HepG2 (cell line): Measurements from ENCODE around the gene ARMH3. TPM values are rescaled to one million over a fixed set of nuclear protein-coding genes. Genes with fewer than 3 reads are reported as not detected.

Experiments
- ATAC-seq: fragments of 200-7000 bp; cut with Tn5 transposase; 3 replicates; pipeline ENCODE4 v1.9.1; 2020; ENCODE audit warnings: mild to moderate bottlenecking, moderate library complexity
- BruUV-seq: library from RNA; stranded (reverse); fragments of 400-500 nt; replicated peaks from 2 replicates; lab custom pipeline; 2021; lab: Mats Ljungman, UMichigan
- CTCF ChIA-PET: fragments of 300-600 bp; formaldehyde crosslinking; extraction: SDS; loops from one replicate; lab custom pipeline; 2021; ENCODE audit warnings: low total read pairs, inconsistent platforms, low intra/inter-chr PET ratio; lab: Yijun Ruan, JAX
- POLR2A ChIA-PET: fragments of 350-600 bp; sonication (Branson Sonifier 250); formaldehyde crosslinking; loops from one replicate; lab custom pipeline; 2020; ENCODE audit warnings: antibody characterized with exemption, inconsistent platforms; lab: Yijun Ruan, JAX
- DNase-seq: peaks from one replicate; pipeline ENCODE4 v3.0.0-alpha.2; 2015; ENCODE audit warnings: low spot score
- FAIRE-seq: peaks from 3 replicates; lab custom pipeline; 2011; peaks lifted over from hg19 to GRCh38; lab: Jason Lieb, UNC
- H2AFZ ChIP-seq: one replicate; pipeline ENCODE4 v1.6.1; 2011; ENCODE audit warnings: low read length, inconsistent platforms
- H3K27ac ChIP-seq: fragments of 300-600 bp; 3 replicates; pipeline ENCODE4 v1.8.0; 2011; ENCODE audit warnings: mixed run types, mild to moderate bottlenecking, mixed read lengths, low read length, inconsistent platforms; ENCODE audit not compliant: insufficient read depth; ENCODE audit errors: extremely low read length
- H3K27me3 ChIP-seq, 2 experiments: fragments of 200-600 bp in 1 of 2; 2 replicates in 1 of 2; 3 replicates in 1 of 2; pipeline versions ENCODE4 v1.6.0 to v1.8.0; 2011; ENCODE audit warnings: low read length in 2 of 2, mild to moderate bottlenecking in 2 of 2, moderate library complexity in 2 of 2, inconsistent platforms in 1 of 2; ENCODE audit not compliant: insufficient read depth in 2 of 2, control insufficient read depth in 1 of 2
- H3K36me3 ChIP-seq, 2 experiments: fragments of 200-600 bp in 1 of 2; replicated peaks in 1 of 2; 2 replicates in 1 of 2; 3 replicates in 1 of 2; pipeline versions ENCODE4 v1.5.1 to v1.8.0; 2011; ENCODE audit warnings: low read length in 2 of 2, inconsistent platforms in 1 of 2; ENCODE audit not compliant: insufficient read depth in 2 of 2, control insufficient read depth in 1 of 2
- H3K4me1 ChIP-seq: 2 replicates; pipeline ENCODE4 v1.5.1; 2012; ENCODE audit warnings: low read length, inconsistent platforms; ENCODE audit not compliant: insufficient read depth
- H3K4me2 ChIP-seq: 2 replicates; pipeline ENCODE4 v1.6.0; 2011; ENCODE audit warnings: low read depth, low read length, inconsistent platforms
- H3K4me3 ChIP-seq, 3 experiments: fragments of 200-600 bp in 1 of 3; sonication (generic), shearing (Covaris generic) in 1 of 3; replicated peaks in 1 of 3; 2 replicates each; pipeline ENCODE4 v1.5.1; 2011 to 2016; ENCODE audit warnings: low read length in 3 of 3, inconsistent platforms in 2 of 3, low read depth in 2 of 3, mild to moderate bottlenecking in 2 of 3, control low read depth in 1 of 3, mixed read lengths in 1 of 3; ENCODE audit not compliant: insufficient read depth in 1 of 3
- H3K79me2 ChIP-seq: one replicate; pipeline ENCODE4 v1.6.1; 2011; ENCODE audit warnings: low read length, inconsistent platforms; ENCODE audit not compliant: insufficient read depth
- H3K9ac ChIP-seq: 2 replicates; pipeline ENCODE4 v1.6.0; 2011; ENCODE audit warnings: mild to moderate bottlenecking, low read depth, low read length, inconsistent platforms; ENCODE audit not compliant: insufficient read depth
- H3K9me3 ChIP-seq: 2 replicates; pipeline ENCODE4 v1.5.1; 2012; ENCODE audit warnings: mild to moderate bottlenecking, low read length
- H4K20me1 ChIP-seq: 2 replicates; pipeline ENCODE4 v1.6.0; 2011; ENCODE audit warnings: inconsistent platforms, mild to moderate bottlenecking, low read length, moderate library complexity; ENCODE audit not compliant: insufficient read depth
- FOXP1 ChIP-seq, 2 experiments: fragments of 450-650 bp in 1 of 2; IDR thresholded peaks; 2 replicates each; pipeline ENCODE4 v1.6.1; 2017 to 2018; ENCODE audit warnings: antibody characterized with exemption in 1 of 2
- MIER2 ChIP-seq: IDR thresholded peaks from 2 replicates; pipeline ENCODE4 v1.6.1; 2016; ENCODE audit warnings: missing biosample characterization, missing genetic modification reagents
- NCOA1 ChIP-seq: sonication (generic); formaldehyde crosslinking; IDR thresholded peaks from 2 replicates; pipeline ENCODE4 v1.9.0; 2021; ENCODE audit warnings: missing genetic modification reagents
- SMAD3 ChIP-seq: sonication (generic); formaldehyde crosslinking; IDR thresholded peaks from 2 replicates; pipeline ENCODE4 v1.4.0; 2020; ENCODE audit warnings: missing genetic modification reagents
- ZC3H4 ChIP-seq: sonication (generic); formaldehyde crosslinking; IDR thresholded peaks from 2 replicates; pipeline ENCODE4 v1.4.0; 2020; ENCODE audit warnings: missing genetic modification reagents, borderline replicate concordance
- ZNF232 ChIP-seq: sonication (generic); formaldehyde crosslinking; IDR thresholded peaks from 2 replicates; pipeline ENCODE4 v1.4.0; 2020; ENCODE audit warnings: missing genetic modification reagents, borderline replicate concordance
- ZNF562 ChIP-seq: sonication (generic); formaldehyde crosslinking; IDR thresholded peaks from 2 replicates; pipeline ENCODE4 v1.8.0; 2022; ENCODE audit warnings: missing genetic modification reagents, borderline replicate concordance
- ZNF574 ChIP-seq: sonication (generic); formaldehyde crosslinking; IDR thresholded peaks from 2 replicates; pipeline ENCODE4 v1.4.0; 2020; ENCODE audit warnings: missing genetic modification reagents
- ZNF724P ChIP-seq: sonication (generic); formaldehyde crosslinking; IDR thresholded peaks from 2 replicates; pipeline ENCODE4 v1.8.0; 2022; ENCODE audit warnings: missing genetic modification reagents, borderline replicate concordance
- WGBS: methylation state at CpG from one replicate; pipeline ENCODE4 v1.1.6; 2017; ENCODE audit warnings: low lambda C conversion rate; 5-methylcytosine and 5-hydroxymethylcytosine counted together
- in situ Hi-C: cut with HindIII; loops from 2 replicates; pipeline ENCODE4 v1.10.0; 2017; ENCODE audit warnings: low pct_unique_long_range_greater_than_20kb; ENCODE audit not compliant: extremely low pct_ligation_motif_present
- intact Hi-C: fragments of 100-400 bp; cut with micrococcal nuclease; formaldehyde crosslinking; loops from one replicate; pipeline ENCODE4 v1.10.0; 2022; ENCODE audit not compliant: unreplicated experiment
- polyA plus RNA-seq, 8 experiments: library from polyadenylated mRNA; depleted of rRNA in 3 of 8; stranded (reverse) in 7 of 8; unstranded in 1 of 8; fragments of >200 nt; fragmentation: Illumina TruSeq in 4 of 8; extraction: Trizol in 4 of 8; gene quantifications; 2 replicates each; pipeline versions ENCODE4 v1.2.1 to v1.2.3, GENCODE V29; 2011 to 2016; ENCODE audit warnings: low read depth in 4 of 8, missing spikeins in 1 of 8, mixed read lengths in 1 of 8; ENCODE audit not compliant: insufficient read depth in 1 of 8
- total RNA-seq, 5 experiments: library from RNA; depleted of rRNA; stranded (reverse); fragments of >200 nt; fragmentation: Illumina TruSeq; extraction: Trizol; gene quantifications; 2 replicates each; pipeline ENCODE4 v1.2.3, GENCODE V29; 2016; ENCODE audit warnings: low read depth in 1 of 5
- TF ChIP-seq, protein P1 (sequence below): sonication (generic); formaldehyde crosslinking; IDR thresholded peaks from 2 replicates; pipeline ENCODE4 v1.9.0; 2022; ENCODE audit warnings: missing genetic modification reagents, mild to moderate bottlenecking, borderline replicate concordance

ARMH3 gene
- total and polyA plus RNA-seq, 2 of the 13 experiments (the other 11 are each of a cell fraction or from before 2014, with no cell fraction given): 8.4 to 16.9 TPM

GRCh38 chr10:101934686-101935305 is 121.2 kb downstream of the ARMH3 start:
- DNase-seq: no peak
- POLR2A ChIA-PET: no interaction called here
- no peak for FAIRE-seq
- H4K20me1 ChIP-seq: no peaks in the 10 kb centered on the region
- no peak overlapping the region for H3K9ac ChIP-seq
- no peak for ATAC-seq
- H3K36me3 ChIP-seq: peaks cover 3% of the 10 kb centered on the region in 2 experiments; a peak in 3 of 5 replicates
- WGBS: 97% methylated on average over 3 of the region's 3 CpGs
- H3K4me3 ChIP-seq: no peak overlapping the region
- no peaks in the 10 kb centered on the region for H3K27me3 ChIP-seq
- BruUV-seq: no TSS peak
- no peaks in the 10 kb centered on the region for H3K79me2 ChIP-seq
- CTCF ChIA-PET: no interaction called here
- no peaks in the 10 kb centered on the region for H3K9me3 ChIP-seq
- no peak overlapping the region for H2AFZ ChIP-seq
- H3K27ac ChIP-seq: no peak overlapping the region
- intact Hi-C loops: no loop called here
- no peaks in the 10 kb centered on the region for H3K4me1 ChIP-seq
- H3K4me2 ChIP-seq: no peak overlapping the region
- no peak for TF ChIP-seq ZNF574 (CRISPR knock-in tag)
- TF ChIP-seq NCOA1 (CRISPR knock-in tag): no peak
- no peak for TF ChIP-seq SMAD3
- no peak for TF ChIP-seq ZC3H4 (CRISPR knock-in tag)
- TF ChIP-seq, all 625 proteins: peak for 0
- in situ Hi-C loops: no loop called here

- Histone ChIP-seq H3K4me2 (no peak overlapping the region), H2AFZ (no peak overlapping the region), H3K9me3 (no peaks in the 10 kb centered on the region), H3K79me2 (no peaks in the 10 kb centered on the region), H3K4me1 (no peaks in the 10 kb centered on the region), H3K4me3 (no peak overlapping the region), H3K27me3 (no peaks in the 10 kb centered on the region), H3K9ac (no peak overlapping the region), H4K20me1 (no peaks in the 10 kb centered on the region), H3K27ac (no peak overlapping the region), H3K36me3 (peaks cover 0 to 3% of the 10 kb centered on the region in 2 experiments; a peak in 3 of 5 replicates)
- DNase-seq: no peak
- intact Hi-C loops (no loop called here), in situ Hi-C loops (no loop called here)
- WGBS: 98% methylated on average over 4 of the region's 4 CpGs
- TF ChIP-seq ZNF562 (CRISPR knock-in tag) (no peak), MIER2 (no peak), ZNF232 (CRISPR knock-in tag) (no peak), ZNF724P (CRISPR knock-in tag) (no peak), FOXP1 (IDR thresholded peaks at IDR 0.05) (no peak), FOXP1 (CRISPR knock-in tag; IDR thresholded peaks at IDR 0.05) (no peak)
- TF ChIP-seq, protein P1, sequence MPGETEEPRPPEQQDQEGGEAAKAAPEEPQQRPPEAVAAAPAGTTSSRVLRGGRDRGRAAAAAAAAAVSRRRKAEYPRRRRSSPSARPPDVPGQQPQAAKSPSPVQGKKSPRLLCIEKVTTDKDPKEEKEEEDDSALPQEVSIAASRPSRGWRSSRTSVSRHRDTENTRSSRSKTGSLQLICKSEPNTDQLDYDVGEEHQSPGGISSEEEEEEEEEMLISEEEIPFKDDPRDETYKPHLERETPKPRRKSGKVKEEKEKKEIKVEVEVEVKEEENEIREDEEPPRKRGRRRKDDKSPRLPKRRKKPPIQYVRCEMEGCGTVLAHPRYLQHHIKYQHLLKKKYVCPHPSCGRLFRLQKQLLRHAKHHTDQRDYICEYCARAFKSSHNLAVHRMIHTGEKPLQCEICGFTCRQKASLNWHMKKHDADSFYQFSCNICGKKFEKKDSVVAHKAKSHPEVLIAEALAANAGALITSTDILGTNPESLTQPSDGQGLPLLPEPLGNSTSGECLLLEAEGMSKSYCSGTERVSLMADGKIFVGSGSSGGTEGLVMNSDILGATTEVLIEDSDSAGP (CRISPR knock-in tag): no peak
- CTCF ChIA-PET: no interaction called here
- no TSS peak for BruUV-seq
- no peak for ATAC-seq
- no peak for FAIRE-seq
- POLR2A ChIA-PET: no interaction called here
Measured at GRCh38 chr10:101933976-101934375, 122.0 kb downstream of the ARMH3 start.
